ENCODE data around the gene FRZB. TPM values are rescaled to one million over a fixed set of nuclear protein-coding genes. Genes with fewer than 3 reads are reported as not detected.

The FRZB gene
- total and polyA plus RNA-seq, 2 donors (not counting 1 experiment from before 2014, with no cell fraction given), result 1.5 to 2.0 TPM

GRCh38 chr2:182831101-182831500 is 35.3 kb downstream of the FRZB start:
- Histone ChIP-seq H3K4me2 (ENCODE audit: extremely low read depth, insufficient read depth, low read length) (no peak overlapping the region), H4K20me1 (ENCODE audit: control insufficient read depth, extremely low read depth, insufficient read depth, low read length) (no peaks in the 10 kb centered on the region), H3K36me3 (ENCODE audit: control insufficient read depth, insufficient read depth, low read length) (no peaks in the 10 kb centered on the region), H3K79me2 (ENCODE audit: control insufficient read depth, insufficient read depth, low read length) (no peaks in the 10 kb centered on the region), H3K27me3 (ENCODE audit: control insufficient read depth, insufficient read depth, low read length) (peaks cover 2% of the 10 kb centered on the region), H3K4me3 (replicated peaks in 1 of 4; ENCODE audit: control extremely low read depth in 1 of 4, insufficient read depth in 1 of 4, low read depth in 3 of 4, low read length in 4 of 4) (no peak overlapping the region), H3K9me3 (ENCODE audit: control insufficient read depth, insufficient read depth, low read depth, low read length) (no peaks in the 10 kb centered on the region), H2AFZ (ENCODE audit: low read length) (no peak overlapping the region), H3K4me1 (ENCODE audit: control insufficient read depth, extremely low read depth, insufficient read depth, low read length) (no peaks in the 10 kb centered on the region), H3K9ac (ENCODE audit: insufficient read depth, low read length) (no peak overlapping the region), H3K27ac (ENCODE audit: insufficient read depth, low read length) (no peak overlapping the region)
- TF ChIP-seq EZH2 (IDR thresholded peaks at IDR 0.05; ENCODE audit: low read length, missing control alignments) (no peak), CTCF (conservative IDR thresholded peaks at IDR 0.05 in 1 of 2, IDR thresholded peaks at IDR 0.05 in 1 of 2; ENCODE audit: low read depth in 1 of 2, low read length in 2 of 2) (no peak)
- no peak for DNase-seq (ENCODE audit: low read depth in 2 of 2)

- H3K79me2 ChIP-seq (ENCODE audit: control insufficient read depth, insufficient read depth, low read length), result no peaks in the 10 kb centered on the region
- peaks cover 2% of the 10 kb centered on the region for H3K27me3 ChIP-seq (ENCODE audit: control insufficient read depth, insufficient read depth, low read length)
- no peaks in the 10 kb centered on the region for H3K36me3 ChIP-seq (ENCODE audit: control insufficient read depth, insufficient read depth, low read length)
- no peak overlapping the region for H3K4me3 ChIP-seq (replicated peaks in 1 of 4; ENCODE audit: control extremely low read depth in 1 of 4, insufficient read depth in 1 of 4, low read depth in 3 of 4, low read length in 4 of 4)
- no peak overlapping the region for H3K4me2 ChIP-seq (ENCODE audit: extremely low read depth, insufficient read depth, low read length)
- no peaks in the 10 kb centered on the region for H3K4me1 ChIP-seq (ENCODE audit: control insufficient read depth, extremely low read depth, insufficient read depth, low read length)
- no peak overlapping the region for H2AFZ ChIP-seq (ENCODE audit: low read length)
- no peak overlapping the region for H3K27ac ChIP-seq (ENCODE audit: insufficient read depth, low read length)
- H3K9me3 ChIP-seq (ENCODE audit: control insufficient read depth, insufficient read depth, low read depth, low read length), result no peaks in the 10 kb centered on the region
- DNase-seq (ENCODE audit: low read depth in 2 of 2), result peak in 1 of 2 donors; percentile 12
- no peak for TF ChIP-seq EZH2 (IDR thresholded peaks at IDR 0.05; ENCODE audit: low read length, missing control alignments)
- no peak for TF ChIP-seq CTCF (conservative IDR thresholded peaks at IDR 0.05 in 1 of 2, IDR thresholded peaks at IDR 0.05 in 1 of 2; ENCODE audit: low read depth in 1 of 2, low read length in 2 of 2)
- H4K20me1 ChIP-seq (ENCODE audit: control insufficient read depth, extremely low read depth, insufficient read depth, low read length), result no peaks in the 10 kb centered on the region
- no peak overlapping the region for H3K9ac ChIP-seq (ENCODE audit: insufficient read depth, low read length)
These were observed 39.1 kb downstream of the FRZB start for GRCh38 chr2:182827182-182827879.

DNA sequence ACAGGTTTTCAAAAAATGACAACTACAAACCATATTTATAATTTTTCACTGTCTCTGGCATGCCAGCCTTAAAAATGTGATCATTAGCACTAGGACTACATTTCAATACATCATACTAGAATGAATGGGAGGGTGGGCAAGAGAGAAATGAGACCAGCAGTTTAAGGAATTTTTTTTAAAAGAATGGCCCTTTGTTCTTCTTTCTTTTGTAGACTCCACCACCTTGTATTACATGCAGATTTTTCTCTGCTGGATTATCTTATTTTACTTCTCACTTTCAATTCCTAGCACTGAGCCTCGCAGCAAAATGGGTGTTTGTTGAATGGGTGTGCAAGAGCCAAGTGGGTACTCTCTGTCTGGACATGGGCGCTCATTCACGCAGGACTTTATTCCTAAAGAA is 39.9 kb downstream of the FRZB start:
- TF ChIP-seq EZH2 (IDR thresholded peaks at IDR 0.05; ENCODE audit: low read length, missing control alignments), result no peak
- TF ChIP-seq CTCF (conservative IDR thresholded peaks at IDR 0.05 in 1 of 2, IDR thresholded peaks at IDR 0.05 in 1 of 2; ENCODE audit: low read depth in 1 of 2, low read length in 2 of 2), result no peak
- Histone ChIP-seq H3K36me3 (ENCODE audit: control insufficient read depth, insufficient read depth, low read length) (no peaks in the 10 kb centered on the region), H3K79me2 (ENCODE audit: control insufficient read depth, insufficient read depth, low read length) (no peaks in the 10 kb centered on the region), H3K27ac (ENCODE audit: insufficient read depth, low read length) (no peak overlapping the region), H3K4me3 (replicated peaks in 1 of 4; ENCODE audit: control extremely low read depth in 1 of 4, insufficient read depth in 1 of 4, low read depth in 3 of 4, low read length in 4 of 4) (no peak overlapping the region), H2AFZ (ENCODE audit: low read length) (no peak overlapping the region), H3K9ac (ENCODE audit: insufficient read depth, low read length) (no peak overlapping the region), H3K27me3 (ENCODE audit: control insufficient read depth, insufficient read depth, low read length) (peaks cover 2% of the 10 kb centered on the region), H3K9me3 (ENCODE audit: control insufficient read depth, insufficient read depth, low read depth, low read length) (no peaks in the 10 kb centered on the region), H4K20me1 (ENCODE audit: control insufficient read depth, extremely low read depth, insufficient read depth, low read length) (no peaks in the 10 kb centered on the region), H3K4me2 (ENCODE audit: extremely low read depth, insufficient read depth, low read length) (no peak overlapping the region), H3K4me1 (ENCODE audit: control insufficient read depth, extremely low read depth, insufficient read depth, low read length) (no peaks in the 10 kb centered on the region)
- no peak for DNase-seq (ENCODE audit: low read depth in 2 of 2)
